ENCODE measurements around the gene TBC1D22A.

Gene TBC1D22A

DNA sequence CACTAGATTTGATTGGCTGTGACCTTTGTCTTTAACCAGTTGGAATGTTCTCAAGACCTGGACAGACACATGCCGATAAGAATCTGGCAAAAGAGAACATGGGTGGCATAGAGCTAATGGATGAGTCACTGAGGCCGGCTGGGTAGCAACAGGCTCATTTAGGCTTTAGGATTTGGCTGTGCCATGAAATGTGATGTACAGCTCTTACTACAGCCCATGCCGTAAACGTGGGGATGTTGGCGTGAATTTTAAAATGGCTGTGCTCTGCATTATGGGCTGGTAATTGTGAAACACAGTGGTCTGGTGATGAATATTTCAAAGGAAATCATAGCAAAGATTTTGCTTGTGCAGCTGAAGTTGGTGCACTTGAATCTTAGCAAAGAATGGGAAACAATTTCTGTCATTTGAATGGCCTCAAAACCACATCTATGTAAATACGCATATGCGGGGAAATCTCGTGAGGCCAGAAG is 332.4 kb downstream of the TBC1D22A start:
- DNase-seq: no peak

DNA sequence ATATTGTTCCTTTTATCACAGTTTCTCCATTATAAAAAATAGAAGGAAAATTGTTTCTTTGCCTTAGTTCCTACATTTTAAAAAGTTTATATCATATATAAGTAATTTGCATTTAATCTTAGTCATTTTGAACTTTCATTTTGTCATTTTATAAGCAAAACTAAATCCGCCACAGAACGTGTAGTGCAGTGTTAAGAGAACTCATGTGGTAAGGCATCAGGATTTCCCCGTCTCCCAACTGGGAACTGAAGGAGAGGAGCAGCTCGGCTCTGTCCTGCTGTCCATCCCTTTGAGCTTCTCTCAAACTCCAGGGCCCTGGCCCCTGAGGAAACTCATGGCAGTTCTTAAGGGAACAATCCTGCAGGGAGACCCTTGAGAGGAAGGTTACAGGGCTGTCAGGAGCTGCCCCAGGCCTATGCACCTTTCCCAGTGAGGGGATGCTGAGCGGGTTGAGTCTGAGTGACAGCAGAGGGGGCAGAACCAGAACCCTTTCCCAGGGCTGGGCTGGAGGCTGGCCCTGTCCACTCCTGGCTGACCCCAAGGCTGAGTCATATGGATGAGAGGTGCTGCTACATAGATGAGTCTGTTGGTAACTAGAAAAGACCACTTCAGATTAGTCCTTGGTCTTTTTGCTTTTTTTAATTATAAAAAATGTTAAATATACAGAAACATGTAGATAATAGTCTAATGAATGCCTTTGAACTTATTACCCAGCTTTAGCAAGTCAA is 333.1 kb downstream of the TBC1D22A start:
- DNase-seq: no peak

DNA sequence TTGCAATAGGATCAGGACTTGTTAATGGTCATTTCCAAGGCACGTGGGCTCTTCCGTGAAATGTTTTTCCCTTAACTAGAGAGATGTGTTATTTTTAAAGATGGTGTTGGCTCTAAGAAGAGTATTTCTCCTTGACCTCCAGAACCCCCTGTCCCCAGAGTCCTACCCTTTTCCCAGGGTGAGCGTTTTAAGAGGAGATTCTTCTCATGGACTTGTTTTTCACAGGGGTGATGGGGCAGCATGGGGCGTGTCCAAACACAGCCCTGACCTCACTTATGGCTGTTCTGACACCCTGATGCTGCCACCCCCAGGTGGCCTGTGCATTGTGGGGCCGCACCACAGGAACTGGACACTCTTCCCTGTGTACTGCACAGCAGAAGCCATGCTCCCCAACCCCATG is 335.7 kb downstream of the TBC1D22A start:
- DNase-seq: no peak

DNA sequence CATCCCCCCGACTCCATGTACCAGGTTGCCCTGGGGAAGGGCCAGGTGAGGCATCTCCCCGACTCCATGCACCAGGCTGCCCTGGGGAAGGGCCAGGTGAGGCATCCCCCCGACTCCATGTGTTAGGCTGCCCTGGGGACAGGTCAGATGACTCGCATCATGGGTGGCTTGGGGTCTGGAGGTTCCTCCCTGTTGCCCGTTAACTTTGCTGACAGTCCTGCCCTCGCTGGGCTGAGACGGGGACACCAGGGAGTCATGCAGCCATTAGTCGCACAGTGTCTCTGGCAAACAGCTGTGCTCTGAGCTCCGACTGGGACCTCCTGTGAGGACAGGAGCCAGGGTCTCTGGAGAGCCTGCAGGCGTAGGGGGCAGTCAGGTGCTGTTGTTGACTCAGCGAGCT is 336.1 kb downstream of the TBC1D22A start:
- no peak for DNase-seq

DNA sequence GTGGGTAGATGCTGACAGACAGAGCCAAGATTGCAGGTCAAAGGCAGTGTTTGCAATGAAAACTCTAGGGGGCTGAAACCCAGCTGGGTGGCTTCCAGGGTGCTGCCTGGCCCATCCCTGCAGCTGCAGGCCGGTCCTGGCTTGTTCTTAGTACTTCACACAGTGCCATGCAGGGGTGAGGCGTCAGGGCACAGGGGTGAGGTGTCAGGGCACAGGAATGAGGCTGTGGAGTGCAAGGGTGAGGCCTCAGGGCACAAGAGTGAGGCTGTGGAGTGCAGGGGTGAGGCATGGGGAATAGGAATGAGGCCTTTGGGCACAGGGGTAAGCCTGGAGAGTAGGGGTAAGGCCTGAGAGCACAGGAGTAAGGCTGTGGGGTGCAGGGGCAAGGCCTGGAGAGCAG is 337.6 kb downstream of the TBC1D22A start:
- DNase-seq: no peak

DNA sequence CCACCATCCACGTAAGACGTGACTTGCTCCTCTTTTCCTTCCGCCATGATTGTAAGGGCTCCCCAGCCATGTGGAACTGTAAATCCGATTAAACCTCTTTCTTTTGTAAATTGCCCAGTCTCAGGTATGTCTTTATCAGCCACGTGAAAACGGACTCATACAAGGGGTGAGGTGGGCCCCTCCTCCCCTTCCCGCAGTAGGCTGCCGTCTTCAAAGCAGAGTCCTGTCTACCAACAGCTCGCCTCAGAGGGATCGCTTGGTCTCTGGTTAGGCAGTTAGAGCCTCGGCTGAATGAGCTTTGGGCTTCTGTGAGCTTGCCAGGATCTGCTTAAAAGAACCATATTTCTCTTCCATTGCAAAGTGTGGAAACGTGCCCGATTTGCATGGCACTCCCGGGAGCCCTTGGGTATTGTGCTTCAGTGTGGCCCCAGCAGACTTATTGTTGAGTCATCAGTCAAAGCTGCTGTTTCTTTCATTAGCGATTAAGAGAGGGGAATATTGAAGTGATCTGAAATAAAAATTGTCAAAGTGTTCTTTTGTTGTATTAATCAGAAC is 338.3 kb downstream of the TBC1D22A start:
- DNase-seq: no peak

DNA sequence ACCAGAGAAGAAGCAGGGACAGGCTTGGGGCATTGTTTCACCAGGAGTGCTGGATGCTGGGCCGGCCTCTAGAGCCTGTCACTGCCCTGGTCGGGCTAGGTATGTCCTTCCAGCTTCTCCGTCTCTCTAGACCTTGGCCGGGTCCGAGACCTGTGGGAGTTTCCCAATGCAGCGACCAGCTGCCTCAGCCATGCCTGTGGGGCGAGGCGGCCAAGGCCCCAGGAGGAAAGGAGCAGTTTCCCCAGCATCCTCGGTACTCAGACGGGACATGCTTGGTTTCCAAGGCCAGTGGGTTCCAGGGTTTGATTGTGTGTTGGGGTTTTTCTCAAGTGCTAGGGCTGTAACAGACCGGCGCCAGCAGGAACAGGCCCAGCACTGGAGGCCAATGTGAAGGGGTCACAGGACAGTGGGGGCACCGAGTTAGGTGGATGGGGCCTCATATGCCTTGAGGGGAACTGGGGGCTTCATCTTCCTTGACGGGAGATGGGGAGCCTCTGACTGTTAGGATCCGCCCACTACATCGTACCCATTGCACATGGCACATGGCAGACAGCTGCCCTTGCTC is 339.0 kb downstream of the TBC1D22A start:
- DNase-seq: no peak

DNA sequence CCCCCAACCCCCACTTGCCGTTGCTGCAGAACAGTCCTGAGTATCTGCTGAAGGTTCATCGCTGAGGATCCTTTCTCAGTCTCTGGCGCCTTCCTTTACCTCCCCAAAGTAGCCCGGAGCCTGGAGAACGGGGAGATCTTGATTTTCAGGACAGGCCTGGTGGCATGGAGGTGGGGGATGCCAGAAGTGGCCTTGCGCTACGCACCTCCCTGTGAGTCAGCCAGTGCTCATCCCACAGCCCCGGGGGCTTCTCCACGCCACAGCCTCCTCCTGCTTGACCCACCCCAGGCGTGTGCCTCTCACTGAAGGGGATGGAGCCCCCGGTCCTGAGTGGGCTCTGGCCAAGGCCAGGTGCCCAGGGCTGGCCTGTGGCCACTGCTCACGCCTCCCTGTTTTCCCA is 339.6 kb downstream of the TBC1D22A start:
- no peak for DNase-seq

DNA sequence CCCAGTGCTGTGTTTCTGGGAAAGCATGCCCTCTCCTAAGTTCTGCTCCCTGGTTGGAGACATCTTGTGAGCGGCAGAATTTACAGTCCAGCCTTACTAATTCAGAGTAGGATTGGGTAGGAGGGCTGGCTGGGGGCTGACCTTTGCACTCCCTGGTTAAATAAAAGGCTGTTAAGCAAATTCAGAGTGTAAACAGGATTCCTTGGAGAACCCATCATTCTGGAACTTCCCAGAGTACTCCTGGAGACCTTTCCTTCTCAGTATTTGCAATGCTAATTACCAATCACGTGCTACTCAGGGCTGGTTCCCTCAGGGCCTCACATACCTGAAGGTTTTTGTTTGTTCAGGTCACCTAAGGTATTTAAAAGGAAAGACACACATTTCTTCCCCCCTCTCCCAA is 340.2 kb downstream of the TBC1D22A start:
- no peak for DNase-seq

DNA sequence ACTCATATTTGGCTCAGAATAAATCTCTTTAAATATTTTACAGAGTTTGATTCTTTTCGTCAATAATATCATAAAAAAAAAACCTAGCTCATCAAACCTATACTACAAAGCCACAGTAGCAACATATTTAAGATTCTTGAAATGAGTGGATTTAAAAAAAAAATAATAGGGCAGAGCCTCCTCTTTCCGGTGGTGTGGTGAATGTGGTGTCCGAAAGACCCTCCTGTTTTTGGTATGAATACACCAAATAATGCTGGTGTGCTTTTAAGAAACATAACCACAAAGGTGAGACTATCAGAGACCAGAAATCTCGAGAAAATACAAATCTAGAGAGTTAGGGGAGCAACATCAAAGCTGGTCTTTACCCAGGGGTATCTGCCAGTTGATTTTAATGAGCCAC is 342.6 kb downstream of the TBC1D22A start:
- DNase-seq: no peak

DNA sequence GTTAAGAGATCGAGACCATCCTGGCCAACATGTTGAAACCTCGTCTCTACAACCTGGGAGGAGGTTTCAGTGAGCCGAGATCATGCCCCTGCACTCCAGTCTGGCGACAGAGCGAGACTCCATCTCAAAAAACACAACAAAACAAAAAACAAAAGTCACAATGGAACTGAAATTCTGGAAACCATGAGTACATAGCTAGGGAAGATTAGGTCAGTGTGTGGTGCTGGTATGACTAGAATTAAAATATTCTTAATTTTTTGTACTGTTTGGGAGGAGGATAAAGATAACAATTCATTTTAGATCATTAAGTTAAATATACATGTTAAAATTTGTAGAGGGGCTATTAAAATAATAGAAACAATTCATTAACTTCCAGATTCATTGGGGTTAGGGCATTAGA is 344.4 kb downstream of the TBC1D22A start:
- no peak for DNase-seq

DNA sequence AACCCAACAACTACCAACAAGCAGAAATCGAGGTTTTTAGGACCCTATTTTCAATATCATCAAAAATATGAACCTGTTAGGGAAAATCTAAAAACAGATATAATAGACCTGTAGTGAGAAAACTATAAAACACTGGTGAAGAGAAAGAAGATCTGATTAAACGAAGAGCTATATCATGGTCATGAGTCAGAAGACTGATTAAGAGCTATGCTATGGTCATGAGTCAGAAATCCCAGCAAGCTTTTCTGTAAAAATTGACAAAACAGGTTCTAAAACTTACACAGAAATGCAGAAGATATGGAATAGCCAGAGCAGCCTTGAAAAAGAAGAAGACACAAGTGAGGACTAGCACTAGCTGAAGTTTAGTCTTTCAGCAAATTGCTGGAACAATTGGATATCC is 345.0 kb downstream of the TBC1D22A start:
- no peak for DNase-seq

DNA sequence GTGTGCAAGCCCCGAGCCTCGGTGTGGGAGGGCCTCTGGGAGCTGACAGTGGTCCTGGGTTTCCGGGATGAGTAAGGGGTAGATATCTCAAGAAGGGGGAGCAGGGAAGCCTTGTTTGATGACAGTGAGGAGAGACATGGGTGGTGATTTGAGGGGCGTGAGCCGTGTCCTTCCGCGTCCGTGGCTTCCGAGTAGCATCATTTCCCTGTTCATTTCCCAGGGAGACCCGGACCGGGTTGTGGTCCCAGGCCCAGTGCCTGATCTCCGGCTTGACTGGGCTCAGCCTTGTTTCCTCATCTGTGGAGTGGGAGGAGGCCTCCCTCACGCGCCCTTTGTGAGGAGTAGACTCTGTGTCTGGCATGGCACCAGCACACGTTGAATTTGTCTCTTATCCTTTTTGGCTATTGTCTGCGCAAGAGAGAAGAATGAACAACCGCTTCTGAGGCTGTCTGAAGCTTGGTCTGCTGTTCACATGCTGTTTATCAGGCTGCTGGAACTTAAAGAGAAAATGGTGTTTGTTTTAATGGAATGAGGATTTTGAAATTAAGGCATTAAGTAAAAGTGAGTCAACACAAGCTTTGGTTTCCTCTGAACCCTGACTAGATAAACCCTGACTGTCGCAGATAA is 348.5 kb downstream of the TBC1D22A start:
- DNase-seq: no peak

DNA sequence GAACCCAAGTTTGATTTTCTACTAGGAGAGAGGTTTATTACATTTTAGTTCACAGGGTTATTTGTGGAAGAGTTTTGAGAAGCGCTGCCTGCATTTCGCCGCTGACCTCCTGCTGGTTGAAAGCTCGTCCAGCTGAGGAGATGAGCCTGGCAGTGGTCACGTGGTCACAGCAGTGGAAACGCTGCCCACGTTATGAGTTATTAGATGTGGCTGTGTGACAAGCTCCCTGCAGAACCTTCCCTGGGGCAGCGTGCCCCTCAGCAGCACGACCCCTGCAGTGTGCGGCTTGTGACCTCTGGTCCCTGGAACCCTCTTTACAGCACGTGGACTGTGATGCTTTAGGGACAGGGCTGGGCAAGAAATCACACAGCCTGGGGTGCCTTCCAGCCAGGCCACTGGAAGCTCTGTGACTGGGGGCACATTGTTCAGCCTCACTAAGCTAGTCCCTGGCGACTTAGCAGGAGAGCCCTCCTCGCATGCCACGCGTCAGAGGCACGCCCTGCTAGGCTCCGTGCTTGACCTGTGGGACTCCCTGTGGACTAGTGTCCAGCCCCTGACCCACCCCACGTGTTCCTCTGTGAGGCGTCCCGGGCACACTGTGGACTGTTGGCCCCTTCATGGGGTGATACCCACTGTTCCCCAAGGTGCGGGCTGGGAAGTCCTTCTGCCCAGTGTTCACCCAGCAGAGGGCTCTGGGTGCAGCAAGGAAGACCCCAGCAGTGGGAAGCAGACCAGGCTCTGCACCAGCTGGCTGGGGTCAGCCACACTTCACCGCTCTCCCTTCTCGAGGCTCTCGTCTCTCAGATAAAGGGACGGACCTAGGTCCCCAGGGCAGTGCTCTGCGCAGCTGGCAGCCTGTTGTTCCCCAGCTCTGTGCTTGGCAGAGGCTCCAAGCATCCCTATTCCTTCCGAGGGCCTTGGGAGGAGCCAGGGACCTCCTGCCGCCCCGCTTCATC is 349.5 kb downstream of the TBC1D22A start:
- DNase-seq: no peak

DNA sequence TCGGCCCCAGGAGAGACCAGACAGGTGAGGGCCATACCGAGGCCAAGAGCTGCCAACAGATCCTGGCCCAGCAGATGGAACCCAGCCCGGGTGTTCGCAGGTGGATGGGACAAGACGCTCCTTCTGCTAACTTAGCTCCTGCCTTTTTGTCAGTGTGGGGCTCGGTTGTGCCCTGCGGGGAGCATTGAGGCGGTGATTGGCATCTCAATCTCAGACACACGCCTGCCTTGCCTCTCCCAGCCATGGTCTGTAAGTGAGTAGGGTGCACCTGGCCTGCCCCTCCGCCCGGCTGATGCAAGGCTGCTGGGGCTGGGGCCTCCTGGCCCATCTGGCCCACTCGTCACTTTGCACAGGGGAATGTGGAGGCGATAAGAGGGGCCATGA is 350.1 kb downstream of the TBC1D22A start:
- DNase-seq: no peak

DNA sequence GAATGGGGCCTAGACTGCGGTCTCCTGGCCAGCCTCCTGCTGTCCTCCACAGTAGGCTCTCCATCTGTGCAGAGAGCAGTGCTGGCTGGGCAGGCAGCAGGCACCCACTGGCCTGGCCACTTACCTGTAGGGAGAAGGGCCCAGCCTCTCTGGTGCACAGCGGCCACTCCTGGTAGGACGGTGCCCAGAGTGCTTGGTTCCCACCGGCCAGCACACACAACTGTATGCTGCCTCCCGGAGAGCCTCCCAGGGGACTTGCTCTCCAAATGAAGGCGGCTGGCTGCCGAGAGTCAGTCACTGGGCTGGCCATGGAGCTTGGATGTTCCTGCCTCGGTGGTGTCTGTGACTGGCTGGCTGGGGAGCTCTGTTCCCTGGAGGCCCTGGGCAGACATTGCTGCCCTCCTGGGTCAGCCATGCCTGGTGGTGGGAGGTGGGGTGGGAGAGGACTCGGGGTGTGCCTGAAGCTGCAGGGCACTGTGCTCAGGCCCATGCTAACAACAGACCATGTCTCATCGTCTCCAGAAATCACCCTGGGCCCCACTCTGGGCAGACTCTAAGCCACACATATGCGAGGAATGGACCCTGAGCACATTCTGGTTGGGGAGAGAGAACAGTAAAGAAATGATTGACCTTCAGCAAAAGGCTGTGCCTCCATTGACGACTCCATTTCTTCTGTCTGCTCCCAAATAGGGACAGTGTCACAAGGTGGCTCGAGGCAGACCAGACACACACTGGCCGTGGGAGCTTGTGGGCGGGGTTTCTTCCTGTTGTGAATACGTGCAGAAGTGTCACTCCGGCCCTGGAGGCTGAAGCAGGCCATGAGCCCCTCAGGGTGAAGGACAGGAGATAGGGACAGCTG is 350.8 kb downstream of the TBC1D22A start:
- DNase-seq: no peak

DNA sequence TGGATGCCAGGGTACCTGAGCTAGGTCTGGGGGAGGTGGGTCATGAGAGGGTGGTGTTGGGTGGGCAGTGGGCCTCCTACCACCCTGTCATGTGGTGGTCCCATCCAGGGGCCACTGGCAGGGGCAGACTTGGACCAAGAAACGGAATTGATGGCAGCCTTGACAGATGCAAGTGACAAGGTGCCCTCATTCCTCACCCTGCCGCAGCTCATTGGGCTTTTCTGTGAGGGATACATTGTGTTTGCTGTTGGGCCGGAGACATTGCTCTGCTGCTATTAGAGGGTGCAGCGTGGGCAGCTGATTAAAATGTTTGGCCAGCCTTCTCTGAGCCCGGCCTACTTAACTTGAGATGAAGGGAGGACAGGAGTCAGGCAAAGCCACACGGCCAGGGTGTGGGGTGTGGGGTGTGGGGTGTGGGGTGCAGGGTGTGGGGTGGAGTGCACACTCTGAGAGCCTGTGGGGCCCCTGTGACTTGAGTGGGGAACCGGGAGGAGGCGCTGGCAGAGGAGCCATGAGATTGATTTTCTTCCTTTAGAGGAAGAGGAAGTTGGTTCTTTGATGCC is 351.5 kb downstream of the TBC1D22A start:
- DNase-seq: no peak

DNA sequence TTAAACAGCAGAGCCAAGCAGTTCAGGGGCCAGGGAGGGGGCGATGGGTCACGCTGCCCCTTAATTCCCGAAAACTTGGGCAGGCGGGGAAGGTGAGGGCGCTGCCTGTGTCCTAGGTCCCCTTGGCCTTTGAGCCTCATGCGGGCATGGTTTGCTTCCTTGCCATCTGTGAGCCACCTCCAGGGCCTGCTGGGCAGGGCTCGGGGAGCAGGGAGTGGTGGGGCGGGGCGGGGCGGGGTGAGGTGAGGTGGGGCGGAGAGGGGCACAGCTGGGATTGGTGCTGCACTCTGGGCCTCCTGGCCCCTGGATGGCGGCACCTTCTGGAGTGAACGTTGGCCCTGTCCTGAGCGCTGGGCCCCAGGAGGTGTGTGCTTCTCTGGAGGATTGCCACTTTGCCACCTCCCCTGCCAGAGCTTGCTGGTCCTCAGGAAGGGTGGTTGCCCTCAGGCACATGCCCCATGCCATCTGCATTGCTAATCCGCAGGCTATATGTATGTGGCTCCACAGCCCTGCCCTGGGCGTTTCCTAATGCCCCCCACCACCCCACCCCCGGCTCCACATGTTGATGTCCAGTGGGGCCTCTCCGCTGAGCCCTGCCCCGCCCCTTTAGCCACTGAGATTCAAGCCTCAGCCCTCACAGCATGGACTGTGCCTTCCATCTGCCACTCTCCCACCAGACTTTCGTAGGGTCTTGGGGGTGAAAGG is 352.5 kb downstream of the TBC1D22A start:
- no peak for DNase-seq

DNA sequence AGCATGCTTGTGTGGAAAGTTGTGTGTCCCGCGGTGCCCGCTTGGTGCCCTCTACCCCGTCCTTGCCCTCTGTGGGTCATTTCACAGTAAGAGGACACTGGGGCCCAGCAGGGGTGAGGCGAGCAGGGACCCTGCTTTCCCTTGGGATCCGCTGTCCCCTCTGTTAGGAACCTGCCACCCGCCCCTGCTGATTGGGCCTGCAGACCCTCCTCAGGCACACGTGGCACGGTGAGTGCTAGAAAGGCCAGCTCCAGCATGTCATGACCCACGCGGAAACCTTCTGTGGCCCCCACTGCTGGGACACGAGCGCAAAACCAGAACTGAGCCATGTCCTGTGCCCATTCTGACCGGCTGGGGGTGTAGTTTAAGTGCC is 353.1 kb downstream of the TBC1D22A start:
- DNase-seq: no peak

DNA sequence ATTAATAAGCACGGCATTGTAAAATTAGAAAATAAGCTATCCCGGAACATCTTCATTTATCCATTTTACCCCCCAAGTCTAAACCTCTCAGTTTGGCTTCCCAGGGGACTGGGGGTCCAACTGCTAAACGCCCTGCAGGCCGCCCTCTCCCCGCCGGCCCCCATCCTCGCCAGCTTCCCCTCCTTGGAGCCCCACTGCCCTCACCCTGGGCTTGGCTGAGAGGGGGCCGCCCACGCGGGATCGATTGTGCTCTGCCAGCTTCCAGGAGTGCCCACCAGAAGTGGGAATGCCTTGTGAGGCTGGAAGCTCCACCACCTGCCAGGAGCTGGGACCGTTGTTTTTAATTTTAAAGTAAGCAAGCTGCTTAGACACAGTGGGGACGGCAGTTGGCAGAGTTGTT is 353.5 kb downstream of the TBC1D22A start:
- no peak for DNase-seq

Measured in NCI-H82 (cell line).